ENCODE results near the gene GABBR2.

Gene GABBR2

DNA sequence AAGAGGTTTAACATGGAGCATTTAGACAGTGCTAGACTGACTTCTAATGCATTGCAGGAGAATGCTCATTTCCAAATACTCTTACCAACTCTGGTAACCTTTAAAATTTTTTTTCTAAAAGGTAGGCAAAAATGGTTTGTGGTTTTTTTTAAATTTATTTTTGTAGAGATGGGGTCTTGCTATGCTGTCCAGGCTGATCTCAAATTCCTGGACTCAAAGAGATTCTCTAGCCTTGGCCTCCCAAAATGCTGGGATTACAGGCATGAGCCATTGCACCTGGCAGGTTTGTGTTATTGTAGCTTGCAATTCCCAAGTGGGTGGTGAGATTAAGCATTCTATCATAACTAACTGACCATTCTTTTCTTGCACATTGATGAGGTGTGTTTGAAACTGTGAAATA, 410.3 kb downstream of the GABBR2 start:
- CTCF ChIA-PET = no interaction called here
- POLR2A ChIA-PET (ENCODE audit: low non-redundant PET) = no interaction called here
- no peak for DNase-seq (ENCODE audit: low spot score)
- no peak overlapping the region for H3K27ac ChIP-seq
- TF ChIP-seq, protein P1, sequence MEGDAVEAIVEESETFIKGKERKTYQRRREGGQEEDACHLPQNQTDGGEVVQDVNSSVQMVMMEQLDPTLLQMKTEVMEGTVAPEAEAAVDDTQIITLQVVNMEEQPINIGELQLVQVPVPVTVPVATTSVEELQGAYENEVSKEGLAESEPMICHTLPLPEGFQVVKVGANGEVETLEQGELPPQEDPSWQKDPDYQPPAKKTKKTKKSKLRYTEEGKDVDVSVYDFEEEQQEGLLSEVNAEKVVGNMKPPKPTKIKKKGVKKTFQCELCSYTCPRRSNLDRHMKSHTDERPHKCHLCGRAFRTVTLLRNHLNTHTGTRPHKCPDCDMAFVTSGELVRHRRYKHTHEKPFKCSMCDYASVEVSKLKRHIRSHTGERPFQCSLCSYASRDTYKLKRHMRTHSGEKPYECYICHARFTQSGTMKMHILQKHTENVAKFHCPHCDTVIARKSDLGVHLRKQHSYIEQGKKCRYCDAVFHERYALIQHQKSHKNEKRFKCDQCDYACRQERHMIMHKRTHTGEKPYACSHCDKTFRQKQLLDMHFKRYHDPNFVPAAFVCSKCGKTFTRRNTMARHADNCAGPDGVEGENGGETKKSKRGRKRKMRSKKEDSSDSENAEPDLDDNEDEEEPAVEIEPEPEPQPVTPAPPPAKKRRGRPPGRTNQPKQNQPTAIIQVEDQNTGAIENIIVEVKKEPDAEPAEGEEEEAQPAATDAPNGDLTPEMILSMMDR (conservative IDR thresholded peaks at IDR 0.05; ENCODE audit: low read depth) = no peak

DNA sequence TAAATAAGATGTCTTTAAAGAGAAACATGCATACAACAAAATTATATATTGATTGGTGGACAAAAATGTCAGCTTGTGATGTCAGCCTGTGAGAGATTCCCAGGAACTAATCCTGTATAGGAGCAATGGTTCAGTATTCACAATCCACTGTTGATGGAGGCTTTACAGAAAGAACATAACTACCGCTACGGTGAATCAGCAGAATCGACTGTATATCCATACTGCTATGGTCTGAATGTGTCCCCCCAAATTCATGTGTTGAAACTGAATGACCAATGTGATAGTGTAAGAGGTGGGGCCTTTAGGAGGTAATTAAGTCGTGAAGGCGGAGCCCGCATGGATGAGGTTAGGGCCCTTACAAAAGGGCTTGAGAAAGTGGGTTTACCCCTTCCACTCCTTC, 412.9 kb downstream of the GABBR2 start:
- DNase-seq (ENCODE audit: low spot score) = no peak
- ChIA-PET CTCF (no interaction called here), POLR2A (ENCODE audit: low non-redundant PET) (no interaction called here)
- no peak overlapping the region for H3K27ac ChIP-seq
- TF ChIP-seq, protein P1 (conservative IDR thresholded peaks at IDR 0.05; ENCODE audit: low read depth) = no peak

DNA sequence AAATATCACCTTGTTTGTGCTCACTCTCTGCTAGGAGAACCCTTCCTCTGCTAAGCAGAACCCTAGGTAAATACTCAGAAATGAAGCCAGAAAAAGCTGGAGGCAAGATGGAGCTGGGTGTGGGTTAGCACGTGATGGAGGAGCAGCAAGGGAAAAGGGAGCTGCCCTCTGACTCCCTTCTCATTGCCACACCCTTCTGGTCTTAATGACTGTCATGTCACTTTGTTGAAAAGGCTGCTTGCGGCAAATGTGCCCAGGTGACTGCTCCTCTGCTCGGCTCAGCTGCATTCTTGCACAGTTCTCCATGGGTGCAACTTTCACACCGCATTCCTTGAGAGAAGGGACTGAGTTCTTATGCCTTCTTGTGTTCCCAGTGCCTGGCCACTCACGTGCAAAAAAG, 416.9 kb downstream of the GABBR2 start:
- ChIA-PET CTCF (interaction anchor here (2.5 kb wide), 1 partner anchor 24 kb away, joined by 7 read pairs; no protein-coding TSS in a partner anchor), POLR2A (ENCODE audit: low non-redundant PET) (interaction anchor here (0.5 to 0.7 kb wide), 2 partner anchors 12 to 556 kb away, joined by 3 to 4 read pairs; no protein-coding TSS in a partner anchor)
- DNase-seq (ENCODE audit: low spot score) = no peak
- TF ChIP-seq, protein P1 (conservative IDR thresholded peaks at IDR 0.05; ENCODE audit: low read depth) = no peak
- H3K27ac ChIP-seq = no peak overlapping the region

DNA sequence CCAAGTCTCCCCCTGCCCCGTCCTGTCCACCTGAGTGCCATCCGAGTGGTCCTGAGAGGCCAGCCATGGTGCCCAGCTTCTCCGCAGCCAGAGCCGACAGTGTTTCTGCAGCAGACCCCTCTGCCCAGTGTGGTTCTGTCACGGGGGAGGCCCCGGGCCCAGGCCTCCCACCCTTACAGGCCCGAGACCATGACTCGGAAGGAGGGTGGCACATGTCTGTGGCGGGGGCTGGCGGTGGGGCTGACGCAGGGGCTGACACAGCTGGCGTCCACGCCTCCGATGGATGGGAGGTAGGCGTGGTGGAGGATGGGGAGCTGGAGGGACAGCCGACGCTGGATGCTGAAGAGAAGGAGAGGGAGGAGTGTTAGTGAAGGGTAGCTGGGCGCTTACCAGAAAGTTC, 418.3 kb downstream of the GABBR2 start:
- POLR2A ChIA-PET (ENCODE audit: low non-redundant PET) = no interaction called here
- DNase-seq (ENCODE audit: low spot score) = no peak
- CTCF ChIA-PET = interaction anchor here (2.4 to 2.5 kb wide), 2 partner anchors 25 to 27 kb away, joined by 5 to 7 read pairs; no protein-coding TSS in a partner anchor
- TF ChIP-seq, protein P1 (conservative IDR thresholded peaks at IDR 0.05; ENCODE audit: low read depth) = no peak
- H3K27ac ChIP-seq = no peak overlapping the region

DNA sequence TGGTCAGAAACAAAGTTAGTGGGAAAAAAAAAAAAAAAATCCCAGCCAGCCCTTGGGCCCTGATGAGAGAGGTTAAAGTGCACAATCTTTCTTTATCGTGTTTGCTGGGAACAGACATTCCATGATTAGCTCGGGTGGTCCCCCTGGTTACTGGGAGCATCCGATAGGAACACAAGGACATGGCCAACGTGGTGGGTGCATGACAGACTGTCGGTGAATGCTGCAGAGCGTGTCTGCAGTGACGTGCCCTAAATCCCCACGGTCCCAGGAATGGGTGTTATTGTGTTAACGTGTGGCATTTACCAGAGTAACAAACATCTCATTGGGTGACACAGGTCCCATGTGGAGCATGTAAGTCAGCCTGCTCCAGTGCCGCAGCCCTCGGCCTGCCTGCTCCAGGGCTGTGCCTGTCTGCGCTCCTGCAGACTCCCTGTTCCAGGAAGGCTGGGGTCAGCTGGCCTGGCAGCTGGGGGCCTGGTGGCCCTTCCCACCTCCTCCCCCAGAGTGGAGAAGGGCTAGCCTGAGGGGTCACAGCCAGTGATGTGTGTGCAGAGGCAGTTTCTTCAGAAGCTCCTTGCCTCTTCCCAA, 419.0 kb downstream of the GABBR2 start:
- ChIA-PET CTCF (interaction anchor here (2.4 to 2.5 kb wide), 2 partner anchors 26 kb away, joined by 5 to 7 read pairs; no protein-coding TSS in a partner anchor), POLR2A (ENCODE audit: low non-redundant PET) (no interaction called here)
- TF ChIP-seq, protein P1 (conservative IDR thresholded peaks at IDR 0.05; ENCODE audit: low read depth) = no peak
- no peak for DNase-seq (ENCODE audit: low spot score)
- H3K27ac ChIP-seq = no peak overlapping the region

DNA sequence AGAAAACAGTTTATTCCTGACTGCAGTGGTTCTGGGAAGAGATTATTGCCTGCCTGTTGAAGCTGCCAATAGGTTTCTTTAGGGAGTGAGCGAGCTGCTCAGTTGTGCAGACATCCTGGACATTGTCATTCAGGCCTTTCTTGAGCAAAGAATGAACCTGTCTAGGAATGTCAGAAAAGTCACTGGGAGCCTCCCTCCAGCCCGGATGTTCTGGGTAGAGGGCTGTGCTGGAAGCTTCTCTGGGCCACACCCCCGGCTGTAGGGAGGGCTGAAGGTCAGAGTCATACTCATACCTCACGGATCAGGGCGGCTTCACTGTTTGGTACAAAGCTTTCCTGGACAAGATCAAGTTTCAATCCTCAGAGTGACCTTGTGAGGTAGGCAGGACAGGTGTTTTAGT, 419.9 kb downstream of the GABBR2 start:
- ChIA-PET CTCF (interaction anchor here (0.7 to 2.4 kb wide), 2 partner anchors 26 to 47 kb away, joined by 3 to 5 read pairs; no protein-coding TSS in a partner anchor), POLR2A (ENCODE audit: low non-redundant PET) (no interaction called here)
- DNase-seq (ENCODE audit: low spot score) = no peak

More for the DNA sequence above, 419.9 kb downstream of the GABBR2 start:
- TF ChIP-seq, protein P1 (conservative IDR thresholded peaks at IDR 0.05; ENCODE audit: low read depth) = no peak
- no peak overlapping the region for H3K27ac ChIP-seq

All from RWPE1 (cell line).